NT2/D1 (cell line): ENCODE measurements around the gene HAAO.

Source experiments
- DNase-seq: peaks from one replicate; pipeline ENCODE4 v3.0.0-alpha.2; 2011; ENCODE audit warnings: low read depth, low spot score
- H3K27me3 ChIP-seq: 2 replicates; pipeline ENCODE4 v1.6.0; 2011; ENCODE audit warnings: mild to moderate bottlenecking; ENCODE audit not compliant: insufficient read length, insufficient read depth
- H3K36me3 ChIP-seq: 2 replicates; pipeline ENCODE4 v1.6.1; 2011; ENCODE audit warnings: mild to moderate bottlenecking, low read length, mixed read lengths; ENCODE audit not compliant: insufficient read depth, insufficient read length
- H3K4me1 ChIP-seq: 2 replicates; pipeline ENCODE4 v1.5.1; 2011; ENCODE audit not compliant: insufficient read depth, insufficient read length
- H3K4me3 ChIP-seq: 2 replicates; pipeline ENCODE4 v1.5.1; 2011; ENCODE audit warnings: low read depth; ENCODE audit not compliant: insufficient read length
- H3K9ac ChIP-seq: 2 replicates; pipeline ENCODE4 v1.6.0; 2011; ENCODE audit warnings: low read depth; ENCODE audit not compliant: insufficient read length
- H3K9me3 ChIP-seq: 2 replicates; pipeline ENCODE4 v1.5.1; 2011; ENCODE audit warnings: mild to moderate bottlenecking, low read length; ENCODE audit not compliant: insufficient read depth
- SUZ12 ChIP-seq: IDR thresholded peaks from 2 replicates; pipeline ENCODE4 v1.6.1; 2011; ENCODE audit not compliant: insufficient read length, insufficient read depth; ENCODE audit errors: extremely low read depth
- YY1 ChIP-seq: IDR thresholded peaks from 2 replicates; pipeline ENCODE4 v1.6.1; 2011; ENCODE audit not compliant: insufficient read length, insufficient read depth
- ZNF274 ChIP-seq: IDR thresholded peaks from 2 replicates; pipeline ENCODE4 v1.6.1; 2011; ENCODE audit warnings: mild to moderate bottlenecking, low read depth, low read length

Gene HAAO

GRCh38 chr2:42810971-42811811 lies 18.8 kb upstream of the HAAO start:
- H3K27me3 ChIP-seq, result no peaks in the 10 kb centered on the region
- DNase-seq, result no peak
- no peaks in the 10 kb centered on the region for H3K4me1 ChIP-seq
- no peak for TF ChIP-seq ZNF274
- no peak for TF ChIP-seq SUZ12
- no peak for TF ChIP-seq YY1
- H3K36me3 ChIP-seq, result no peaks in the 10 kb centered on the region
- peaks cover 8% of the 10 kb centered on the region for H3K9me3 ChIP-seq
- H3K4me3 ChIP-seq, result peak overlapping the region; percentile 64
- peak overlapping the region; percentile 96 for H3K9ac ChIP-seq

- Histone ChIP-seq H3K9me3 (peaks cover 8% of the 10 kb centered on the region), H3K9ac (peak overlapping the region; percentile 96), H3K36me3 (no peaks in the 10 kb centered on the region), H3K27me3 (no peaks in the 10 kb centered on the region), H3K4me3 (peak overlapping the region; percentile 64), H3K4me1 (no peaks in the 10 kb centered on the region)
- TF ChIP-seq ZNF274, result no peak
- TF ChIP-seq SUZ12, result no peak
- no peak for TF ChIP-seq YY1
- peak; percentile 89 for DNase-seq
Observed at GRCh38 chr2:42810121-42810970, 18.0 kb upstream of the HAAO start.

- H3K4me1 ChIP-seq, result no peaks in the 10 kb centered on the region
- peaks cover 8% of the 10 kb centered on the region for H3K9me3 ChIP-seq
- no peak for DNase-seq
- TF ChIP-seq YY1 (no peak), ZNF274 (no peak), SUZ12 (no peak)
- H3K9ac ChIP-seq, result peak overlapping the region; percentile 77
- H3K4me3 ChIP-seq, result peak overlapping the region; percentile 34
- H3K27me3 ChIP-seq, result no peaks in the 10 kb centered on the region
- H3K36me3 ChIP-seq, result no peaks in the 10 kb centered on the region
Observed at GRCh38 chr2:42809819-42810120, 17.4 kb upstream of the HAAO start.

GRCh38 chr2:42809131-42809818 lies 16.9 kb upstream of the HAAO start:
- Histone ChIP-seq H3K4me1 (no peaks in the 10 kb centered on the region), H3K36me3 (no peaks in the 10 kb centered on the region), H3K4me3 (peak overlapping the region; percentile 34), H3K27me3 (no peaks in the 10 kb centered on the region), H3K9ac (peak overlapping the region; percentile 77), H3K9me3 (peaks cover 6% of the 10 kb centered on the region)
- TF ChIP-seq YY1, result no peak
- TF ChIP-seq SUZ12, result no peak
- TF ChIP-seq ZNF274, result no peak
- no peak for DNase-seq

- no peaks in the 10 kb centered on the region; the same call in 1 of the 2 replicates for H3K9me3 ChIP-seq
- no peak for DNase-seq
- TF ChIP-seq SUZ12 (no peak), YY1 (no peak), ZNF274 (no peak)
Observed at GRCh38 chr2:42808301-42808700, 15.9 kb upstream of the HAAO start.

GRCh38 chr2:42806786-42807185 lies 14.4 kb upstream of the HAAO start:
- H3K36me3 ChIP-seq, result no peaks in the 10 kb centered on the region
- no peaks in the 10 kb centered on the region for H3K9me3 ChIP-seq
- no peak overlapping the region for H3K4me3 ChIP-seq
- H3K4me1 ChIP-seq, result no peaks in the 10 kb centered on the region
- no peak overlapping the region for H3K9ac ChIP-seq
- H3K27me3 ChIP-seq, result no peaks in the 10 kb centered on the region
- TF ChIP-seq YY1 (no peak), SUZ12 (no peak), ZNF274 (no peak)
- no peak for DNase-seq

More at GRCh38 chr2:42808301-42808700, 15.9 kb upstream of the HAAO start:
- Histone ChIP-seq H3K9ac (no peak overlapping the region), H3K36me3 (no peaks in the 10 kb centered on the region), H3K27me3 (no peaks in the 10 kb centered on the region), H3K4me1 (no peaks in the 10 kb centered on the region), H3K4me3 (no peak overlapping the region)
